ENCODE data around the gene HCN3. TPM values are rescaled to one million over a fixed set of nuclear protein-coding genes. Genes with fewer than 3 reads are reported as not detected.

Gene HCN3
- total RNA-seq, 1 experiment from 2014 or later: 7.3 TPM

DNA sequence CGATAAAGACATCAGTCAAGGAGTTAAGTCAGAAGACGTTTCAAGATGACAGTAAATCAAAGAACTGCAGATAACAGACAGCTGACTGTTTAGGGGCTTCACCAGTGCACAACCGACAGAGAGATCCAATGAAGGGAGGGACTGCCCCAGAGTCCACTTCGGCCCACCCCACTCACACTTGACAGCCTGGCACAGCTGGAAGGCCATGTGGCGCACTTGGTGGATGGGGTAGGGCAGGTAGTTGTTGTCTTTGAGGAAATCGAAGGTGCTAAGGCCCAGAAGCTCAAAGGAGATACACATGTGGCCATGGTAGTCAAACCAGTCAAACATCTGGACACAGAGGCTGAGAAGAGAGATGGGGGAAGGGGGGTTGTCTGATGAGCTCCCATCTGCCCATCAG is 10.7 kb upstream of the HCN3 start:
- POLR2A ChIA-PET: interaction anchor here (1.4 kb wide), 1 partner anchor 11 kb away, joined by 3 read pairs; the partner anchor contains the start of gene ENTREP3

DNA sequence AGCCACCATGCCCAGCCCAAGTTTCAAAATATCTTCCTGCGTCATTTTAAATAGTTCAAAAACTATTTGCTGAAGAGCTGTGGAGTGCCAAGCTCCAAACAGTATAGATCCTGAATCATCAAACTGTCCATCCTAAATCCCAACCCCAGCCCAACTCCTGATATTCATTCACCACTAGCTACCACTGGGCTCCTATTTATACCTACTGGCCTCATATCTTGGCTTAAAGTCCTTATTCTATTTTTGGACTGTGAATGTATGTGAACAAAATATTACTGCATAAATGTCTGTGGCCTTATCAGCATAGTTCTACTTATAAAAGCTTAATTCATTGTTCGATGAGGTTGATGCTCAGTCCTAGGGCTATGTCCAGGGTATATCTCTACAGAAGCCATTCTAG is 9.9 kb upstream of the HCN3 start:
- no peak for DNase-seq (ENCODE audit: low spot score)
- Mint-ChIP-seq H3K27ac (no peak overlapping the region), H3K4me3 (no peak overlapping the region), H3K36me3 (peaks cover 88% of the 10 kb centered on the region), H3K27me3 (ENCODE audit: low read depth) (no peaks in the 10 kb centered on the region), H3K9me3 (no peaks in the 10 kb centered on the region), H3K4me1 (peaks cover 14% of the 10 kb centered on the region)
- CTCF ChIA-PET: interaction anchor here (0.8 to 3.7 kb wide), 3 partner anchors 10 to 45 kb away, joined by 3 to 16 read pairs (median 9); partner anchors contain the start of gene HCN3
- POLR2A ChIA-PET: interaction anchor here (0.7 to 1.4 kb wide), 2 partner anchors 12 to 981 kb away, joined by 3 read pairs; partner anchors contain the start of genes ENTREP3 and PAQR6
- no peak for ATAC-seq
- TF ChIP-seq, protein P1, sequence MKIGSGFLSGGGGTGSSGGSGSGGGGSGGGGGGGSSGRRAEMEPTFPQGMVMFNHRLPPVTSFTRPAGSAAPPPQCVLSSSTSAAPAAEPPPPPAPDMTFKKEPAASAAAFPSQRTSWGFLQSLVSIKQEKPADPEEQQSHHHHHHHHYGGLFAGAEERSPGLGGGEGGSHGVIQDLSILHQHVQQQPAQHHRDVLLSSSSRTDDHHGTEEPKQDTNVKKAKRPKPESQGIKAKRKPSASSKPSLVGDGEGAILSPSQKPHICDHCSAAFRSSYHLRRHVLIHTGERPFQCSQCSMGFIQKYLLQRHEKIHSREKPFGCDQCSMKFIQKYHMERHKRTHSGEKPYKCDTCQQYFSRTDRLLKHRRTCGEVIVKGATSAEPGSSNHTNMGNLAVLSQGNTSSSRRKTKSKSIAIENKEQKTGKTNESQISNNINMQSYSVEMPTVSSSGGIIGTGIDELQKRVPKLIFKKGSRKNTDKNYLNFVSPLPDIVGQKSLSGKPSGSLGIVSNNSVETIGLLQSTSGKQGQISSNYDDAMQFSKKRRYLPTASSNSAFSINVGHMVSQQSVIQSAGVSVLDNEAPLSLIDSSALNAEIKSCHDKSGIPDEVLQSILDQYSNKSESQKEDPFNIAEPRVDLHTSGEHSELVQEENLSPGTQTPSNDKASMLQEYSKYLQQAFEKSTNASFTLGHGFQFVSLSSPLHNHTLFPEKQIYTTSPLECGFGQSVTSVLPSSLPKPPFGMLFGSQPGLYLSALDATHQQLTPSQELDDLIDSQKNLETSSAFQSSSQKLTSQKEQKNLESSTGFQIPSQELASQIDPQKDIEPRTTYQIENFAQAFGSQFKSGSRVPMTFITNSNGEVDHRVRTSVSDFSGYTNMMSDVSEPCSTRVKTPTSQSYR (CRISPR knock-in tag; IDR thresholded peaks at IDR 0.05): no peak
- TF ChIP-seq ZNF423 (CRISPR knock-in tag; IDR thresholded peaks at IDR 0.05) (no peak), SOX15 (CRISPR knock-in tag; IDR thresholded peaks at IDR 0.05) (no peak), ZNF396 (CRISPR knock-in tag; IDR thresholded peaks at IDR 0.05; ENCODE audit: borderline replicate concordance) (no peak), FOXP1 (CRISPR knock-in tag; IDR thresholded peaks at IDR 0.05; ENCODE audit: borderline replicate concordance) (no peak), GABPB1 (CRISPR knock-in tag; IDR thresholded peaks at IDR 0.05) (no peak)
- TF ChIP-seq, protein P2, sequence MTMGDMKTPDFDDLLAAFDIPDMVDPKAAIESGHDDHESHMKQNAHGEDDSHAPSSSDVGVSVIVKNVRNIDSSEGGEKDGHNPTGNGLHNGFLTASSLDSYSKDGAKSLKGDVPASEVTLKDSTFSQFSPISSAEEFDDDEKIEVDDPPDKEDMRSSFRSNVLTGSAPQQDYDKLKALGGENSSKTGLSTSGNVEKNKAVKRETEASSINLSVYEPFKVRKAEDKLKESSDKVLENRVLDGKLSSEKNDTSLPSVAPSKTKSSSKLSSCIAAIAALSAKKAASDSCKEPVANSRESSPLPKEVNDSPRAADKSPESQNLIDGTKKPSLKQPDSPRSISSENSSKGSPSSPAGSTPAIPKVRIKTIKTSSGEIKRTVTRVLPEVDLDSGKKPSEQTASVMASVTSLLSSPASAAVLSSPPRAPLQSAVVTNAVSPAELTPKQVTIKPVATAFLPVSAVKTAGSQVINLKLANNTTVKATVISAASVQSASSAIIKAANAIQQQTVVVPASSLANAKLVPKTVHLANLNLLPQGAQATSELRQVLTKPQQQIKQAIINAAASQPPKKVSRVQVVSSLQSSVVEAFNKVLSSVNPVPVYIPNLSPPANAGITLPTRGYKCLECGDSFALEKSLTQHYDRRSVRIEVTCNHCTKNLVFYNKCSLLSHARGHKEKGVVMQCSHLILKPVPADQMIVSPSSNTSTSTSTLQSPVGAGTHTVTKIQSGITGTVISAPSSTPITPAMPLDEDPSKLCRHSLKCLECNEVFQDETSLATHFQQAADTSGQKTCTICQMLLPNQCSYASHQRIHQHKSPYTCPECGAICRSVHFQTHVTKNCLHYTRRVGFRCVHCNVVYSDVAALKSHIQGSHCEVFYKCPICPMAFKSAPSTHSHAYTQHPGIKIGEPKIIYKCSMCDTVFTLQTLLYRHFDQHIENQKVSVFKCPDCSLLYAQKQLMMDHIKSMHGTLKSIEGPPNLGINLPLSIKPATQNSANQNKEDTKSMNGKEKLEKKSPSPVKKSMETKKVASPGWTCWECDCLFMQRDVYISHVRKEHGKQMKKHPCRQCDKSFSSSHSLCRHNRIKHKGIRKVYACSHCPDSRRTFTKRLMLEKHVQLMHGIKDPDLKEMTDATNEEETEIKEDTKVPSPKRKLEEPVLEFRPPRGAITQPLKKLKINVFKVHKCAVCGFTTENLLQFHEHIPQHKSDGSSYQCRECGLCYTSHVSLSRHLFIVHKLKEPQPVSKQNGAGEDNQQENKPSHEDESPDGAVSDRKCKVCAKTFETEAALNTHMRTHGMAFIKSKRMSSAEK (CRISPR knock-in tag; IDR thresholded peaks at IDR 0.05; ENCODE audit: borderline replicate concordance): no peak
- TF ChIP-seq, protein P3, sequence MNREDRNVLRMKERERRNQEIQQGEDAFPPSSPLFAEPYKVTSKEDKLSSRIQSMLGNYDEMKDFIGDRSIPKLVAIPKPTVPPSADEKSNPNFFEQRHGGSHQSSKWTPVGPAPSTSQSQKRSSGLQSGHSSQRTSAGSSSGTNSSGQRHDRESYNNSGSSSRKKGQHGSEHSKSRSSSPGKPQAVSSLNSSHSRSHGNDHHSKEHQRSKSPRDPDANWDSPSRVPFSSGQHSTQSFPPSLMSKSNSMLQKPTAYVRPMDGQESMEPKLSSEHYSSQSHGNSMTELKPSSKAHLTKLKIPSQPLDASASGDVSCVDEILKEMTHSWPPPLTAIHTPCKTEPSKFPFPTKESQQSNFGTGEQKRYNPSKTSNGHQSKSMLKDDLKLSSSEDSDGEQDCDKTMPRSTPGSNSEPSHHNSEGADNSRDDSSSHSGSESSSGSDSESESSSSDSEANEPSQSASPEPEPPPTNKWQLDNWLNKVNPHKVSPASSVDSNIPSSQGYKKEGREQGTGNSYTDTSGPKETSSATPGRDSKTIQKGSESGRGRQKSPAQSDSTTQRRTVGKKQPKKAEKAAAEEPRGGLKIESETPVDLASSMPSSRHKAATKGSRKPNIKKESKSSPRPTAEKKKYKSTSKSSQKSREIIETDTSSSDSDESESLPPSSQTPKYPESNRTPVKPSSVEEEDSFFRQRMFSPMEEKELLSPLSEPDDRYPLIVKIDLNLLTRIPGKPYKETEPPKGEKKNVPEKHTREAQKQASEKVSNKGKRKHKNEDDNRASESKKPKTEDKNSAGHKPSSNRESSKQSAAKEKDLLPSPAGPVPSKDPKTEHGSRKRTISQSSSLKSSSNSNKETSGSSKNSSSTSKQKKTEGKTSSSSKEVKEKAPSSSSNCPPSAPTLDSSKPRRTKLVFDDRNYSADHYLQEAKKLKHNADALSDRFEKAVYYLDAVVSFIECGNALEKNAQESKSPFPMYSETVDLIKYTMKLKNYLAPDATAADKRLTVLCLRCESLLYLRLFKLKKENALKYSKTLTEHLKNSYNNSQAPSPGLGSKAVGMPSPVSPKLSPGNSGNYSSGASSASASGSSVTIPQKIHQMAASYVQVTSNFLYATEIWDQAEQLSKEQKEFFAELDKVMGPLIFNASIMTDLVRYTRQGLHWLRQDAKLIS (CRISPR knock-in tag; IDR thresholded peaks at IDR 0.05; ENCODE audit: borderline replicate concordance): no peak

More for the DNA sequence above, 10.7 kb upstream of the HCN3 start:
- no peaks in the 10 kb centered on the region for H3K9me3 Mint-ChIP-seq
- H3K27ac Mint-ChIP-seq: no peak overlapping the region
- no peak for TF ChIP-seq NR1H2 (CRISPR knock-in tag; IDR thresholded peaks at IDR 0.05)
- TF ChIP-seq, protein P4, sequence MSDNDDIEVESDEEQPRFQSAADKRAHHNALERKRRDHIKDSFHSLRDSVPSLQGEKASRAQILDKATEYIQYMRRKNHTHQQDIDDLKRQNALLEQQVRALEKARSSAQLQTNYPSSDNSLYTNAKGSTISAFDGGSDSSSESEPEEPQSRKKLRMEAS (CRISPR knock-in tag; IDR thresholded peaks at IDR 0.05): no peak
- TF ChIP-seq FOXP1 (CRISPR knock-in tag; IDR thresholded peaks at IDR 0.05; ENCODE audit: borderline replicate concordance): no peak
- TF ChIP-seq, protein P5, sequence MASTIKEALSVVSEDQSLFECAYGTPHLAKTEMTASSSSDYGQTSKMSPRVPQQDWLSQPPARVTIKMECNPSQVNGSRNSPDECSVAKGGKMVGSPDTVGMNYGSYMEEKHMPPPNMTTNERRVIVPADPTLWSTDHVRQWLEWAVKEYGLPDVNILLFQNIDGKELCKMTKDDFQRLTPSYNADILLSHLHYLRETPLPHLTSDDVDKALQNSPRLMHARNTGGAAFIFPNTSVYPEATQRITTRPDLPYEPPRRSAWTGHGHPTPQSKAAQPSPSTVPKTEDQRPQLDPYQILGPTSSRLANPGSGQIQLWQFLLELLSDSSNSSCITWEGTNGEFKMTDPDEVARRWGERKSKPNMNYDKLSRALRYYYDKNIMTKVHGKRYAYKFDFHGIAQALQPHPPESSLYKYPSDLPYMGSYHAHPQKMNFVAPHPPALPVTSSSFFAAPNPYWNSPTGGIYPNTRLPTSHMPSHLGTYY (CRISPR knock-in tag; IDR thresholded peaks at IDR 0.05): no peak
- TF ChIP-seq ZNF138 (CRISPR knock-in tag; conservative IDR thresholded peaks at IDR 0.05): no peak
- TF ChIP-seq NFYB (CRISPR knock-in tag; conservative IDR thresholded peaks at IDR 0.05; ENCODE audit: low read depth): no peak
- TF ChIP-seq, protein P6, sequence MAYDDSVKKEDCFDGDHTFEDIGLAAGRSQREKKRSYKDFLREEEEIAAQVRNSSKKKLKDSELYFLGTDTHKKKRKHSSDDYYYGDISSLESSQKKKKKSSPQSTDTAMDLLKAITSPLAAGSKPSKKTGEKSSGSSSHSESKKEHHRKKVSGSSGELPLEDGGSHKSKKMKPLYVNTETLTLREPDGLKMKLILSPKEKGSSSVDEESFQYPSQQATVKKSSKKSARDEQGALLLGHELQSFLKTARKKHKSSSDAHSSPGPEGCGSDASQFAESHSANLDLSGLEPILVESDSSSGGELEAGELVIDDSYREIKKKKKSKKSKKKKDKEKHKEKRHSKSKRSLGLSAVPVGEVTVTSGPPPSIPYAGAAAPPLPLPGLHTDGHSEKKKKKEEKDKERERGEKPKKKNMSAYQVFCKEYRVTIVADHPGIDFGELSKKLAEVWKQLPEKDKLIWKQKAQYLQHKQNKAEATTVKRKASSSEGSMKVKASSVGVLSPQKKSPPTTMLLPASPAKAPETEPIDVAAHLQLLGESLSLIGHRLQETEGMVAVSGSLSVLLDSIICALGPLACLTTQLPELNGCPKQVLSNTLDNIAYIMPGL (CRISPR knock-in tag; IDR thresholded peaks at IDR 0.05): no peak
- TF ChIP-seq, protein P7, sequence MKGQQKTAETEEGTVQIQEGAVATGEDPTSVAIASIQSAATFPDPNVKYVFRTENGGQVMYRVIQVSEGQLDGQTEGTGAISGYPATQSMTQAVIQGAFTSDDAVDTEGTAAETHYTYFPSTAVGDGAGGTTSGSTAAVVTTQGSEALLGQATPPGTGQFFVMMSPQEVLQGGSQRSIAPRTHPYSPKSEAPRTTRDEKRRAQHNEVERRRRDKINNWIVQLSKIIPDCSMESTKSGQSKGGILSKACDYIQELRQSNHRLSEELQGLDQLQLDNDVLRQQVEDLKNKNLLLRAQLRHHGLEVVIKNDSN (CRISPR knock-in tag; IDR thresholded peaks at IDR 0.05): no peak
- no peak for TF ChIP-seq NFE2L1 (CRISPR knock-in tag; IDR thresholded peaks at IDR 0.05)
- TF ChIP-seq, protein P8, sequence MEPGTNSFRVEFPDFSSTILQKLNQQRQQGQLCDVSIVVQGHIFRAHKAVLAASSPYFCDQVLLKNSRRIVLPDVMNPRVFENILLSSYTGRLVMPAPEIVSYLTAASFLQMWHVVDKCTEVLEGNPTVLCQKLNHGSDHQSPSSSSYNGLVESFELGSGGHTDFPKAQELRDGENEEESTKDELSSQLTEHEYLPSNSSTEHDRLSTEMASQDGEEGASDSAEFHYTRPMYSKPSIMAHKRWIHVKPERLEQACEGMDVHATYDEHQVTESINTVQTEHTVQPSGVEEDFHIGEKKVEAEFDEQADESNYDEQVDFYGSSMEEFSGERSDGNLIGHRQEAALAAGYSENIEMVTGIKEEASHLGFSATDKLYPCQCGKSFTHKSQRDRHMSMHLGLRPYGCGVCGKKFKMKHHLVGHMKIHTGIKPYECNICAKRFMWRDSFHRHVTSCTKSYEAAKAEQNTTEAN (CRISPR knock-in tag; IDR thresholded peaks at IDR 0.05): no peak
- CTCF ChIA-PET: interaction anchor here (0.8 to 3.7 kb wide), 4 partner anchors 10 to 46 kb away, joined by 3 to 16 read pairs (median 6); partner anchors contain the start of gene HCN3
- no peaks in the 10 kb centered on the region for H3K27me3 Mint-ChIP-seq (ENCODE audit: low read depth)
- peaks cover 11% of the 10 kb centered on the region for H3K4me1 Mint-ChIP-seq
- DNase-seq (ENCODE audit: low spot score) (no peak), ATAC-seq (no peak)
- peaks cover 84% of the 10 kb centered on the region for H3K36me3 Mint-ChIP-seq
- no peak overlapping the region for H3K4me3 Mint-ChIP-seq
